PC-9 (cell line): Measurements from ENCODE around the gene LRRTM2.

Experiments
- CTCF ChIP-seq: fragments of 200-600 bp; sonication (generic); conservative IDR thresholded peaks from 2 replicates; pipeline ENCODE4 v1.6.1; 2017; ENCODE audit warnings: mixed run types, antibody characterized with exemption, mild to moderate bottlenecking, moderate library complexity
- EZH2 ChIP-seq: fragments of 200-600 bp; sonication (generic); IDR thresholded peaks from 2 replicates; pipeline ENCODE4 v1.8.0; 2017; ENCODE audit warnings: antibody characterized with exemption, low read depth

GRCh38 chr5:138833080-138833479 lies 42.1 kb downstream of the LRRTM2 start:
- TF ChIP-seq CTCF: no peak
- no peak for TF ChIP-seq EZH2
